Neutrophil (primary cell): ENCODE measurements around the gene EPHA5.

Experiments
- H3K27ac ChIP-seq: fragments of 200-600 bp; sonication (generic); 2 replicates; pipeline ENCODE4 v1.5.1; 2016; ENCODE audit warnings: mild to moderate bottlenecking, moderate library complexity
- H3K27me3 ChIP-seq: fragments of 200-600 bp; sonication (generic); 2 replicates; pipeline ENCODE4 v1.6.0; 2016; ENCODE audit warnings: mild to moderate bottlenecking
- H3K36me3 ChIP-seq: fragments of 200-600 bp; sonication (generic); 2 replicates; pipeline ENCODE4 v1.5.1; 2017
- H3K4me1 ChIP-seq, 2 experiments: fragments of 200-600 bp in 1 of 2; sonication (generic) in 1 of 2; 1 replicate in 1 of 2; 2 replicates in 1 of 2; pipeline versions ENCODE4 v1.5.1 to v1.6.1; 2013 to 2016; ENCODE audit warnings: low read depth in 1 of 2, low read length in 1 of 2, mild to moderate bottlenecking in 1 of 2, moderate library complexity in 1 of 2; ENCODE audit not compliant: control insufficient read depth in 1 of 2, insufficient read depth in 1 of 2
- H3K4me3 ChIP-seq, 2 experiments: fragments of 200-600 bp in 1 of 2; sonication (generic) in 1 of 2; 1 replicate in 1 of 2; 2 replicates in 1 of 2; pipeline ENCODE4 v1.5.1; 2013 to 2016; ENCODE audit warnings: low read depth in 1 of 2, low read length in 1 of 2, mild to moderate bottlenecking in 1 of 2, moderate library complexity in 1 of 2
- H3K9me3 ChIP-seq: fragments of 200-600 bp; sonication (generic); 2 replicates; pipeline ENCODE4 v1.5.1; 2016
- TF ChIP-seq, protein P1 (sequence below): fragments of 200-600 bp; sonication (generic); IDR thresholded peaks from 2 replicates; pipeline ENCODE4 v1.5.1; 2016; ENCODE audit warnings: antibody characterized with exemption

Gene EPHA5

GRCh38 chr4:65391814-65392213, 278.5 kb downstream of the EPHA5 start:
- no peaks in the 10 kb centered on the region for H3K9me3 ChIP-seq
- no peaks in the 10 kb centered on the region for H3K36me3 ChIP-seq
- H3K4me3 ChIP-seq, result no peak overlapping the region
- no peaks in the 10 kb centered on the region for H3K27me3 ChIP-seq
- TF ChIP-seq, protein P1, sequence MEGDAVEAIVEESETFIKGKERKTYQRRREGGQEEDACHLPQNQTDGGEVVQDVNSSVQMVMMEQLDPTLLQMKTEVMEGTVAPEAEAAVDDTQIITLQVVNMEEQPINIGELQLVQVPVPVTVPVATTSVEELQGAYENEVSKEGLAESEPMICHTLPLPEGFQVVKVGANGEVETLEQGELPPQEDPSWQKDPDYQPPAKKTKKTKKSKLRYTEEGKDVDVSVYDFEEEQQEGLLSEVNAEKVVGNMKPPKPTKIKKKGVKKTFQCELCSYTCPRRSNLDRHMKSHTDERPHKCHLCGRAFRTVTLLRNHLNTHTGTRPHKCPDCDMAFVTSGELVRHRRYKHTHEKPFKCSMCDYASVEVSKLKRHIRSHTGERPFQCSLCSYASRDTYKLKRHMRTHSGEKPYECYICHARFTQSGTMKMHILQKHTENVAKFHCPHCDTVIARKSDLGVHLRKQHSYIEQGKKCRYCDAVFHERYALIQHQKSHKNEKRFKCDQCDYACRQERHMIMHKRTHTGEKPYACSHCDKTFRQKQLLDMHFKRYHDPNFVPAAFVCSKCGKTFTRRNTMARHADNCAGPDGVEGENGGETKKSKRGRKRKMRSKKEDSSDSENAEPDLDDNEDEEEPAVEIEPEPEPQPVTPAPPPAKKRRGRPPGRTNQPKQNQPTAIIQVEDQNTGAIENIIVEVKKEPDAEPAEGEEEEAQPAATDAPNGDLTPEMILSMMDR, result no peak
- H3K27ac ChIP-seq, result no peak overlapping the region
- H3K4me1 ChIP-seq, result no peaks in the 10 kb centered on the region

DNA sequence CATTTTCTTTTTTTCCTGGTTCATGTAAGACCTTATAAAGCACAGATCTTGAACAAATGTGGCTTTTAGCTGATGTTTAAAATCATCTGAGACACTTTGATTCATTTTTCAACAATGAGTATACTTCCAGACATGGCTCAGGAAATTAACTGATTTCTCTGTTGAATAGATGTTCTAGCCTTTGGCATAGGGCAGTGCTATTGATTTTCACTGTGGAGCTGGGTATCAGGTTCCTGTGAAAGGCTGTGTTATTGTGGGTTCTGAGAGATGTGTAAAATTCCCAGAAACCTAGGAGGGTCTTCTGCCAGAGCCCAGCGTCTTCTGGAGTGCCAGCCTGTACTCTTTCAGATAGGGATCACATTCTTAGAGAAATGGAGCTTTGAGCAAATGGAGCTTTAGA, 278.9 kb downstream of the EPHA5 start:
- no peaks in the 10 kb centered on the region for H3K36me3 ChIP-seq
- no peaks in the 10 kb centered on the region for H3K4me1 ChIP-seq
- TF ChIP-seq, protein P1, result no peak
- H3K27ac ChIP-seq, result no peak overlapping the region
- no peak overlapping the region for H3K4me3 ChIP-seq
- no peaks in the 10 kb centered on the region for H3K9me3 ChIP-seq
- no peaks in the 10 kb centered on the region for H3K27me3 ChIP-seq

DNA sequence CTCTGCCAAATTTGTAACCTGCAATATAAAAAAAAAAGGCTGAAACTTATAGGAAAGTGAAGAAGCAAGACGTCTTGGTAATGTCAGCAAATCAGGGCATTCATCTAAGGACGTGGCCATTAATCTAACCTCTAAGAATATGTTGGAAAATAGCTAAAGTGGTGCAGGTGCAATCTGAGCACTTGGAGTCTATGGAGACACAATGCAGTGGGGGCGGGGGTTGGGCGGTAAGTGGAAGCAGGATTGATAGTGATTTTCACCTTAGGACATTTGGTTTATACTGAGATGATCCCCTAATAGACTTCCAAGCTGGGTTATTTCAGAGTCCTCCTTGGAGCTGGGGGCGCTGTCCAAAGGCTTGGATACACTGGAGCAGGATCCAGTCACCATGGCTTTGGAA, 283.4 kb downstream of the EPHA5 start:
- no peaks in the 10 kb centered on the region for H3K36me3 ChIP-seq
- H3K9me3 ChIP-seq, result no peaks in the 10 kb centered on the region
- H3K4me3 ChIP-seq, result no peak overlapping the region
- no peak overlapping the region for H3K27ac ChIP-seq
- no peaks in the 10 kb centered on the region for H3K27me3 ChIP-seq
- TF ChIP-seq, protein P1, result no peak
- no peaks in the 10 kb centered on the region for H3K4me1 ChIP-seq

GRCh38 chr4:65383589-65384305, 286.5 kb downstream of the EPHA5 start:
- Histone ChIP-seq H3K27ac (no peak overlapping the region), H3K4me1 (no peaks in the 10 kb centered on the region), H3K27me3 (no peaks in the 10 kb centered on the region), H3K36me3 (no peaks in the 10 kb centered on the region), H3K4me3 (no peak overlapping the region), H3K9me3 (no peaks in the 10 kb centered on the region)
- TF ChIP-seq, protein P1, result no peak

DNA sequence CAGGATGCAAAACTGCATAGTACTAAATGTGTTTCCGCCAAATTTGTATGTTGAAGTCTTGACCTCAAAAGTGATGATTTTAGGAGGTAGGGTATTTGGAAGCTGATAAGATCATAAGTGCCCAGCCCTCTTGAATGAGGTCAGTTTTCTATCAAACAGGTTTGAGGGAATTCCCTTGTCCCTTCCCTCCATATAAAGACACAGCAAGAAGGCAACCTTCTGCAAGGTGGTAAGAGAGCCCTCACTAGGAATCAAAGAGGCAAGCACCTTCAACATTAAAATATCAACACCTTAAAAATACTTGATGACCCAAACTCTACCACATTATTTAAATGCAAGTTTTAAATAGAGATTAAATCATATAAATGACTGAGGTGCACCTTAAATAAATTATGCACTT, 288.6 kb downstream of the EPHA5 start:
- TF ChIP-seq, protein P1, result no peak
- H3K4me3 ChIP-seq, result no peak overlapping the region

More for the DNA sequence above, 288.6 kb downstream of the EPHA5 start:
- Histone ChIP-seq H3K36me3 (no peaks in the 10 kb centered on the region), H3K9me3 (no peaks in the 10 kb centered on the region), H3K4me1 (no peaks in the 10 kb centered on the region), H3K27ac (no peak overlapping the region), H3K27me3 (no peaks in the 10 kb centered on the region)
